HepG2 (cell line): Measurements from ENCODE around the gene FLYWCH1. TPM values are rescaled to one million over a fixed set of nuclear protein-coding genes. Genes with fewer than 3 reads are reported as not detected.
A peak's percentile ranks its signal among the peaks of the same experiment; 100 is the strongest.

Experiments used
- ATAC-seq: fragments of 200-7000 bp; cut with Tn5 transposase; 3 replicates; pipeline ENCODE4 v1.9.1; 2020; ENCODE audit warnings: mild to moderate bottlenecking, moderate library complexity
- BruUV-seq: library from RNA; stranded (reverse); fragments of 400-500 nt; replicated peaks from 2 replicates; lab custom pipeline; 2021; lab: Mats Ljungman, UMichigan
- CTCF ChIA-PET: fragments of 300-600 bp; formaldehyde crosslinking; extraction: SDS; loops from one replicate; lab custom pipeline; 2021; ENCODE audit warnings: low total read pairs, inconsistent platforms, low intra/inter-chr PET ratio; lab: Yijun Ruan, JAX
- POLR2A ChIA-PET: fragments of 350-600 bp; sonication (Branson Sonifier 250); formaldehyde crosslinking; loops from one replicate; lab custom pipeline; 2020; ENCODE audit warnings: antibody characterized with exemption, inconsistent platforms; lab: Yijun Ruan, JAX
- DNase-seq: peaks from one replicate; pipeline ENCODE4 v3.0.0-alpha.2; 2015; ENCODE audit warnings: low spot score
- FAIRE-seq: peaks from 3 replicates; lab custom pipeline; 2011; peaks lifted over from hg19 to GRCh38; lab: Jason Lieb, UNC
- H2AFZ ChIP-seq: one replicate; pipeline ENCODE4 v1.6.1; 2011; ENCODE audit warnings: low read length, inconsistent platforms
- H3K27ac ChIP-seq: fragments of 300-600 bp; 3 replicates; pipeline ENCODE4 v1.8.0; 2011; ENCODE audit warnings: mixed run types, mild to moderate bottlenecking, mixed read lengths, low read length, inconsistent platforms; ENCODE audit not compliant: insufficient read depth; ENCODE audit errors: extremely low read length
- H3K27me3 ChIP-seq, 2 experiments: fragments of 200-600 bp in 1 of 2; 2 replicates in 1 of 2; 3 replicates in 1 of 2; pipeline versions ENCODE4 v1.6.0 to v1.8.0; 2011; ENCODE audit warnings: low read length in 2 of 2, mild to moderate bottlenecking in 2 of 2, moderate library complexity in 2 of 2, inconsistent platforms in 1 of 2; ENCODE audit not compliant: insufficient read depth in 2 of 2, control insufficient read depth in 1 of 2
- H3K36me3 ChIP-seq, 2 experiments: fragments of 200-600 bp in 1 of 2; replicated peaks in 1 of 2; 2 replicates in 1 of 2; 3 replicates in 1 of 2; pipeline versions ENCODE4 v1.5.1 to v1.8.0; 2011; ENCODE audit warnings: low read length in 2 of 2, inconsistent platforms in 1 of 2; ENCODE audit not compliant: insufficient read depth in 2 of 2, control insufficient read depth in 1 of 2
- H3K4me1 ChIP-seq: 2 replicates; pipeline ENCODE4 v1.5.1; 2012; ENCODE audit warnings: low read length, inconsistent platforms; ENCODE audit not compliant: insufficient read depth
- H3K4me2 ChIP-seq: 2 replicates; pipeline ENCODE4 v1.6.0; 2011; ENCODE audit warnings: low read depth, low read length, inconsistent platforms
- H3K4me3 ChIP-seq, 3 experiments: fragments of 200-600 bp in 1 of 3; sonication (generic), shearing (Covaris generic) in 1 of 3; replicated peaks in 1 of 3; 2 replicates each; pipeline ENCODE4 v1.5.1; 2011 to 2016; ENCODE audit warnings: low read length in 3 of 3, inconsistent platforms in 2 of 3, low read depth in 2 of 3, mild to moderate bottlenecking in 2 of 3, control low read depth in 1 of 3, mixed read lengths in 1 of 3; ENCODE audit not compliant: insufficient read depth in 1 of 3
- H3K79me2 ChIP-seq: one replicate; pipeline ENCODE4 v1.6.1; 2011; ENCODE audit warnings: low read length, inconsistent platforms; ENCODE audit not compliant: insufficient read depth
- H3K9ac ChIP-seq: 2 replicates; pipeline ENCODE4 v1.6.0; 2011; ENCODE audit warnings: mild to moderate bottlenecking, low read depth, low read length, inconsistent platforms; ENCODE audit not compliant: insufficient read depth
- H3K9me3 ChIP-seq: 2 replicates; pipeline ENCODE4 v1.5.1; 2012; ENCODE audit warnings: mild to moderate bottlenecking, low read length
- H4K20me1 ChIP-seq: 2 replicates; pipeline ENCODE4 v1.6.0; 2011; ENCODE audit warnings: inconsistent platforms, mild to moderate bottlenecking, low read length, moderate library complexity; ENCODE audit not compliant: insufficient read depth
- REPIN1 ChIP-seq: sonication (generic); formaldehyde crosslinking; IDR thresholded peaks from 2 replicates; pipeline ENCODE4 v1.8.0; 2022; ENCODE audit warnings: missing genetic modification reagents, low read depth, mild to moderate bottlenecking, borderline replicate concordance
- SRSF9 ChIP-seq: fragments of 200-400 bp; formaldehyde crosslinking; IDR thresholded peaks from 2 replicates; pipeline ENCODE4 v1.6.1; 2018; ENCODE audit warnings: borderline replicate concordance, mild to moderate bottlenecking, low read depth, low read length; ENCODE audit not compliant: insufficient read depth, poor library complexity, severe bottlenecking
- TGIF2 ChIP-seq: IDR thresholded peaks from 2 replicates; pipeline ENCODE4 v1.6.1; 2016; ENCODE audit warnings: control low read depth, missing compliant biosample characterization
- ZFX ChIP-seq: sonication (generic); formaldehyde crosslinking; IDR thresholded peaks from 2 replicates; pipeline ENCODE4 v1.4.0; 2020; ENCODE audit warnings: mild to moderate bottlenecking, low read depth, missing genetic modification reagents, moderate library complexity
- ZFYVE20 ChIP-seq: sonication (generic); formaldehyde crosslinking; IDR thresholded peaks from 2 replicates; pipeline ENCODE4 v1.8.0; 2023; ENCODE audit warnings: low read depth, mild to moderate bottlenecking, moderate library complexity, missing genetic modification reagents, borderline replicate concordance
- ZNF234 ChIP-seq: sonication (generic); formaldehyde crosslinking; conservative IDR thresholded peaks from 2 replicates; pipeline ENCODE4 v1.5.1; 2020; ENCODE audit warnings: mild to moderate bottlenecking, missing genetic modification reagents
- ZNF263 ChIP-seq: sonication (generic); formaldehyde crosslinking; IDR thresholded peaks from 2 replicates; pipeline ENCODE4 v1.4.0; 2020; ENCODE audit warnings: missing genetic modification reagents
- ZNF446 ChIP-seq: sonication (generic); formaldehyde crosslinking; IDR thresholded peaks from 2 replicates; pipeline ENCODE4 v1.5.0; 2020; ENCODE audit warnings: mild to moderate bottlenecking, missing genetic modification reagents
- ZNF564 ChIP-seq: sonication (generic); formaldehyde crosslinking; IDR thresholded peaks from 2 replicates; pipeline ENCODE4 v1.8.1; 2023; ENCODE audit warnings: mild to moderate bottlenecking, missing genetic modification reagents
- ZNF567 ChIP-seq: sonication (generic); formaldehyde crosslinking; IDR thresholded peaks from 2 replicates; pipeline ENCODE4 v1.8.1; 2023; ENCODE audit warnings: mild to moderate bottlenecking, missing genetic modification reagents, borderline replicate concordance
- ZNF670 ChIP-seq: sonication (generic); formaldehyde crosslinking; IDR thresholded peaks from 2 replicates; pipeline ENCODE4 v1.8.0; 2022; ENCODE audit warnings: mild to moderate bottlenecking, missing genetic modification reagents, borderline replicate concordance
- ZNF678 ChIP-seq: sonication (generic); formaldehyde crosslinking; IDR thresholded peaks from 2 replicates; pipeline ENCODE4 v1.4.0; 2020; ENCODE audit warnings: mild to moderate bottlenecking, missing genetic modification reagents
- WGBS: methylation state at CpG from one replicate; pipeline ENCODE4 v1.1.6; 2017; ENCODE audit warnings: low lambda C conversion rate; 5-methylcytosine and 5-hydroxymethylcytosine counted together
- in situ Hi-C: cut with HindIII; loops from 2 replicates; pipeline ENCODE4 v1.10.0; 2017; ENCODE audit warnings: low pct_unique_long_range_greater_than_20kb; ENCODE audit not compliant: extremely low pct_ligation_motif_present
- intact Hi-C: fragments of 100-400 bp; cut with micrococcal nuclease; formaldehyde crosslinking; loops from one replicate; pipeline ENCODE4 v1.10.0; 2022; ENCODE audit not compliant: unreplicated experiment
- polyA plus RNA-seq, 8 experiments: library from polyadenylated mRNA; depleted of rRNA in 3 of 8; stranded (reverse) in 7 of 8; unstranded in 1 of 8; fragments of >200 nt; fragmentation: Illumina TruSeq in 4 of 8; extraction: Trizol in 4 of 8; gene quantifications; 2 replicates each; pipeline versions ENCODE4 v1.2.1 to v1.2.3, GENCODE V29; 2011 to 2016; ENCODE audit warnings: low read depth in 4 of 8, missing spikeins in 1 of 8, mixed read lengths in 1 of 8; ENCODE audit not compliant: insufficient read depth in 1 of 8
- total RNA-seq, 5 experiments: library from RNA; depleted of rRNA; stranded (reverse); fragments of >200 nt; fragmentation: Illumina TruSeq; extraction: Trizol; gene quantifications; 2 replicates each; pipeline ENCODE4 v1.2.3, GENCODE V29; 2016; ENCODE audit warnings: low read depth in 1 of 5
- TF ChIP-seq, protein P1 (sequence below): sonication (generic); formaldehyde crosslinking; IDR thresholded peaks from 2 replicates; pipeline ENCODE4 v1.9.0; 2022; ENCODE audit warnings: low read depth, missing genetic modification reagents
- TF ChIP-seq, protein P2 (sequence below): sonication (generic); formaldehyde crosslinking; IDR thresholded peaks from 2 replicates; pipeline ENCODE4 v1.4.0; 2020; ENCODE audit warnings: missing genetic modification reagents
- TF ChIP-seq, protein P3 (sequence below): sonication (generic); formaldehyde crosslinking; IDR thresholded peaks from 2 replicates; pipeline ENCODE4 v1.5.1; 2020; ENCODE audit warnings: mild to moderate bottlenecking, missing genetic modification reagents, moderate library complexity

Gene FLYWCH1
- total and polyA plus RNA-seq, 2 of the 13 experiments (the other 11 are each of a cell fraction or from before 2014, with no cell fraction given) = 7.3 to 12.4 TPM

DNA sequence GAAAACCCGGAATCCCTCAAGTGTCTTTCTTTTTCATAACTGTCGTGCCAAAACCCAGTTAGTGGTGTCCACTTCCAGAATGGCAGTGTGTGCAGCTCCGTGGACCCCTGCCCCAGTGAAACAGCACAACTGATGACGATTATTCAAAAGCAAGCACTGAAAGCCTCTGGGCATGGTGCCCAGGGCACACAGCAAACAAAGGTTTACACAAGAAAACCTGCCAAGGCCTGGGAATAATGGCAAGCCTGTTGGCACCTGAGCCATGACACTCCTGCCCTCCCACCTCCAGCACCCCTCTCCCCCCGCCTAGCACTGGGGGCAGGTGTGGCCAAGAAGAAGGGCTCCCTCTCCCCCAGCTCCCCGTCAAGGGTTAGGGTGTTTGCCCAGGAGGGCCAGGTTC is 65.7 kb downstream of the FLYWCH1 start (continued):
- TF ChIP-seq, protein P1, sequence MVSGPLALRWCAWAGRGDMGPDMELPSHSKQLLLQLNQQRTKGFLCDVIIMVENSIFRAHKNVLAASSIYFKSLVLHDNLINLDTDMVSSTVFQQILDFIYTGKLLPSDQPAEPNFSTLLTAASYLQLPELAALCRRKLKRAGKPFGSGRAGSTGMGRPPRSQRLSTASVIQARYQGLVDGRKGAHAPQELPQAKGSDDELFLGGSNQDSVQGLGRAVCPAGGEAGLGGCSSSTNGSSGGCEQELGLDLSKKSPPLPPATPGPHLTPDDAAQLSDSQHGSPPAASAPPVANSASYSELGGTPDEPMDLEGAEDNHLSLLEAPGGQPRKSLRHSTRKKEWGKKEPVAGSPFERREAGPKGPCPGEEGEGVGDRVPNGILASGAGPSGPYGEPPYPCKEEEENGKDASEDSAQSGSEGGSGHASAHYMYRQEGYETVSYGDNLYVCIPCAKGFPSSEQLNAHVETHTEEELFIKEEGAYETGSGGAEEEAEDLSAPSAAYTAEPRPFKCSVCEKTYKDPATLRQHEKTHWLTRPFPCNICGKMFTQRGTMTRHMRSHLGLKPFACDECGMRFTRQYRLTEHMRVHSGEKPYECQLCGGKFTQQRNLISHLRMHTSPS = no peak

DNA sequence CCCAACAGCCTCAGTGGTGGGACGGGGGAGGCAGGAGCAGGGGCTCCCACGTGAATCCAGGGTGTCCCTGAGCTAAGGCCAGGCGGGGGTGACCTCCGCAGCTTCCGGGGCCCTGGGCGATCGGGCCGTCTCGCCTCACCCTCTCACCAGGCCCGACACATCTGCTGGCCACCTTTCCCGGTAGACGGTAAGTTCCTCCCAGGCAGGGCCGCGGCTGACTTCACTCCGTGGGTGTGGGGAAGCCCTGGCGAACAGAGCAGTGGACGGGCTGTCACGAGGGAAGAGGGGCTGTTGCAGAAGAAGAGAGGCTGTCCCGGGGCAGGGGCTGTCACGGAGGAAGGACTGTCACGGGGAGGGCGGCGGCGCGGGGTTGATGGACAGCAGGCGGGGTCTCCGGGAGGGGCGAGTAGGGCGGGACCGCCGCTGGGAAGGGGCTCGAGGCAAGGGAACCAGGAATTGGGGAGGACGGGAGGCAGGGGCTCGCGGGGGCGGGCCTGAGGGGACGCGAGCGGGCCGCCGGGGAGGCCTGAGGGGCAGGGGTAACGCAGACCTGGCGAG is 68.0 kb downstream of the FLYWCH1 start:
- ChIA-PET CTCF (no interaction called here), POLR2A (interaction anchor here (0.7 to 3.9 kb wide), 9 partner anchors 8 to 74 kb away, joined by 4 to 48 read pairs (median 8); partner anchors contain the start of genes FLYWCH1, HCFC1R1, KREMEN2 and PAQR4)
- H3K4me1 ChIP-seq = peaks cover 26% of the 10 kb centered on the region
- H2AFZ ChIP-seq = no peak overlapping the region
- H3K9me3 ChIP-seq = no peaks in the 10 kb centered on the region
- H3K79me2 ChIP-seq = peaks cover 8% of the 10 kb centered on the region
- 2% methylated on average over 22 of the region's 43 CpGs for WGBS
- no peak for DNase-seq
- H3K27ac ChIP-seq = peak overlapping the region; percentile 87
- H4K20me1 ChIP-seq = no peaks in the 10 kb centered on the region
- H3K9ac ChIP-seq = peak overlapping the region; percentile 94
- peak; percentile 2; the same call in 2 of the 3 replicates for ATAC-seq
- intact Hi-C loops (no loop called here), in situ Hi-C loops (no loop called here)
- TSS peak; percentile 55 for BruUV-seq
- peak overlapping the region; percentile 86 to 95 (median 88) for H3K4me3 ChIP-seq
- H3K27me3 ChIP-seq = 0 out of 5 replicates have a peak, but pooled peaks cover 0 to 4% of the 10 kb centered on the region in 2 experiments
- H3K36me3 ChIP-seq = peaks cover 2 to 17% of the 10 kb centered on the region in 2 experiments; a peak in 3 of 5 replicates
- no peak for FAIRE-seq
- H3K4me2 ChIP-seq = peak overlapping the region; percentile 96
- TF ChIP-seq ZNF263 (CRISPR knock-in tag) (0 out of 2 replicates have a peak, but pooled peaks have one; percentile 1), ZNF446 (CRISPR knock-in tag) (no peak), TGIF2 (CRISPR knock-in tag) (no peak), ZFX (peak; percentile 23; the same call in 1 of the 2 replicates), REPIN1 (CRISPR knock-in tag) (no peak), ZNF564 (no peak), SRSF9 (no peak), ZFYVE20 (CRISPR knock-in tag) (0 out of 2 replicates have a peak, but pooled peaks have one; percentile 2), ZNF234 (CRISPR knock-in tag) (no peak), ZNF567 (CRISPR knock-in tag) (no peak), ZNF678 (CRISPR knock-in tag) (no peak), ZNF670 (CRISPR knock-in tag) (no peak)
- TF ChIP-seq, protein P2, sequence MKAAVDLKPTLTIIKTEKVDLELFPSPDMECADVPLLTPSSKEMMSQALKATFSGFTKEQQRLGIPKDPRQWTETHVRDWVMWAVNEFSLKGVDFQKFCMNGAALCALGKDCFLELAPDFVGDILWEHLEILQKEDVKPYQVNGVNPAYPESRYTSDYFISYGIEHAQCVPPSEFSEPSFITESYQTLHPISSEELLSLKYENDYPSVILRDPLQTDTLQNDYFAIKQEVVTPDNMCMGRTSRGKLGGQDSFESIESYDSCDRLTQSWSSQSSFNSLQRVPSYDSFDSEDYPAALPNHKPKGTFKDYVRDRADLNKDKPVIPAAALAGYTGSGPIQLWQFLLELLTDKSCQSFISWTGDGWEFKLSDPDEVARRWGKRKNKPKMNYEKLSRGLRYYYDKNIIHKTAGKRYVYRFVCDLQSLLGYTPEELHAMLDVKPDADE (CRISPR knock-in tag) = no peak
- TF ChIP-seq, protein P3, sequence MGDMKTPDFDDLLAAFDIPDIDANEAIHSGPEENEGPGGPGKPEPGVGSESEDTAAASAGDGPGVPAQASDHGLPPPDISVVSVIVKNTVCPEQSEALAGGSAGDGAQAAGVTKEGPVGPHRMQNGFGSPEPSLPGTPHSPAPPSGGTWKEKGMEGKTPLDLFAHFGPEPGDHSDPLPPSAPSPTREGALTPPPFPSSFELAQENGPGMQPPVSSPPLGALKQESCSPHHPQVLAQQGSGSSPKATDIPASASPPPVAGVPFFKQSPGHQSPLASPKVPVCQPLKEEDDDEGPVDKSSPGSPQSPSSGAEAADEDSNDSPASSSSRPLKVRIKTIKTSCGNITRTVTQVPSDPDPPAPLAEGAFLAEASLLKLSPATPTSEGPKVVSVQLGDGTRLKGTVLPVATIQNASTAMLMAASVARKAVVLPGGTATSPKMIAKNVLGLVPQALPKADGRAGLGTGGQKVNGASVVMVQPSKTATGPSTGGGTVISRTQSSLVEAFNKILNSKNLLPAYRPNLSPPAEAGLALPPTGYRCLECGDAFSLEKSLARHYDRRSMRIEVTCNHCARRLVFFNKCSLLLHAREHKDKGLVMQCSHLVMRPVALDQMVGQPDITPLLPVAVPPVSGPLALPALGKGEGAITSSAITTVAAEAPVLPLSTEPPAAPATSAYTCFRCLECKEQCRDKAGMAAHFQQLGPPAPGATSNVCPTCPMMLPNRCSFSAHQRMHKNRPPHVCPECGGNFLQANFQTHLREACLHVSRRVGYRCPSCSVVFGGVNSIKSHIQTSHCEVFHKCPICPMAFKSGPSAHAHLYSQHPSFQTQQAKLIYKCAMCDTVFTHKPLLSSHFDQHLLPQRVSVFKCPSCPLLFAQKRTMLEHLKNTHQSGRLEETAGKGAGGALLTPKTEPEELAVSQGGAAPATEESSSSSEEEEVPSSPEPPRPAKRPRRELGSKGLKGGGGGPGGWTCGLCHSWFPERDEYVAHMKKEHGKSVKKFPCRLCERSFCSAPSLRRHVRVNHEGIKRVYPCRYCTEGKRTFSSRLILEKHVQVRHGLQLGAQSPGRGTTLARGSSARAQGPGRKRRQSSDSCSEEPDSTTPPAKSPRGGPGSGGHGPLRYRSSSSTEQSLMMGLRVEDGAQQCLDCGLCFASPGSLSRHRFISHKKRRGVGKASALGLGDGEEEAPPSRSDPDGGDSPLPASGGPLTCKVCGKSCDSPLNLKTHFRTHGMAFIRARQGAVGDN (CRISPR knock-in tag) = 0 out of 2 replicates have a peak, but pooled peaks have one; percentile 1
